Hindlimb muscle (tissue), 1 donor: Measurements from ENCODE around the gene CYP11A1. TPM values are rescaled to one million over a fixed set of nuclear protein-coding genes. Genes with fewer than 3 reads are reported as not detected.
A peak's percentile ranks its signal among the peaks of the same experiment; 100 is the strongest.

Experiments
- DNase-seq: peaks from one replicate; pipeline ENCODE4 v3.0.0-alpha.2; 2013
- polyA plus RNA-seq: library from polyadenylated mRNA; unstranded; fragments of 120-200 nt; gene quantifications from one replicate; pipeline ENCODE4 v1.2.1, GENCODE V29; 2013; ENCODE audit not compliant: insufficient read length

CYP11A1 gene
- polyA plus RNA-seq, 1 donor, result 1.4 TPM

DNA sequence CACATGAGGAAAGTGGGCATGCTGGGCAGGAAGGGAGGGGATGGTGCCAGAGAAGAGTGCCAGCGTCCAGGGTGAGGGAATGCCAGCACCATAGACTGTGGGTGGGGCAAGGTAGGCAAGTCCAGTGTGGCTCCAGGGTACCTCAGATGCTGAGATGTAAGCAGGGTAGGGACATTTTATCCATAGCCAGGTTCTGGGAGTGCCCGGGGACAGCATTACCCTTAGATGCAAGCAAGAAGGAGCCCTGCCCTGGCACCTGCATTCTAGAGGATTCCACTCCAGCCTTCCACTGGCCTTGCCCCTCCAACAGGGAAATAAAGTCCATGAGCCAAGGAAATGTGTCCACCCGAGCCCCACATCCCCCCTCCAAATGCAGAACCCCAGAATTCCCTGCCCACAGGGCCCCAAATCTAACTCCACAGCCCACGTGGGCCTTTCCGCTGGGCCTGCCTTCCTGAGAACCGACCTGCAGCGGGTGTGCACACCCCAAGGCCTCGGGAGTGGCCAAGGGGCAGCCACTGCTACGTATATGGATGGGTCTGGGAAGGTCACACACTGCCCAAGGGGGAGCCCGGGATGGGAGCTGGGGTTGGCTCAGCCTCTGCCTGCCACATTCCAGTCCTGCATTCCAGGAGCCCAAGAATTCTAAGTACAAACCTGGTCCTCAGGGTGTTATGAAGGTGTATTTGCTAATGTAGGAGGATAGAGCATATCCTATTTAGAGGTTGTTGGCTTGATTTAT lies 20.3 kb upstream of the CYP11A1 start:
- no peak for DNase-seq

DNA sequence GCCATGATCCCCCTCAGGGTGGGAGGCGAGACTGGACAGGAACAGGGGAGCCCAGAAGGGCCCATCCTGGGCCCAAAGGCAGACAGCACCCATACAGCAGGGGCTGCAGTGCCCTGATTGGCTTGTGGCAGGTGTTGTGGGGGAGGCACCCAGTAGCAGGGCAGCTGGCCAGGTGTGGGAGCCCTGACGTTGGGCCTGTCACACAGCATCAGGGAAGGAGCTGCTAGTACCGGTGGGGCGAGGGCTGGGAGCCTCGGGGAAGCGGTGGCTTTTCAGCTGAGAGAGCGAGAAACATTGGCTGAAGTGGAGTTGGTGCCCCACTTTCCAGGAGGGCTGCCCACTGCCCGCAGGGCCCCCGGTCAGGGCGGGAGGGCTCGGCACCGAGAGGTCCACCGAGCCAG lies 19.7 kb upstream of the CYP11A1 start:
- no peak for DNase-seq

DNA sequence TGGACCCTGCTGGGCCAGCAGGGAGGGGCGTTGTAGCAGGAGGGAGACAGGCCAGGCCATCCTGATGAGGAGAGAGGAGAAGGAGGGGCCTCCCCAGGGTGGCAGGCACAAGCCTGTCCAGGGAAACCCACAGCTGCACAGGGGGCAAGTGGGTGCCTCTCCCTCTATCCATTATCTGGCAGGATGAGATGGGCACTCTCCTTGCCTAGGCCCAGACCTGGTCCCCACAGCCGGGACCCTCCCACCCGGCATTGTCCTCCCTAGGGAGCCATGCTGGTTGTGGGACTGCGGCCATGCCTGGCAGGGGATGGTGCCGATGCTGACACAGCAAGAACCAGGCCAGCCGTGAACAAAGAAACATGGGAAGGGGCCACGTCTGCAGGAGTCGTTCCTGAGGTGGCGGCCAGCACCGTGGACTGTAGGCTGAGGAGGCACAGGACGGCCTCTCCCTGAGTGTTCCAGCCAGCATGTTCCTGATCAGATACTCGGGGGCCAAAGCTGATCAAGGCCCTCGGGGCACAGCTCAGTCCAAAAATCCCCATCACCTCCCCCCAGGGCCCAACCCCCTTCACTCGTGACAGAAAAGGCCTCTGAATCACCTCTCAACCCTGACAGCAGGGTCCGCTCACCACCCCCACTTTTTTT lies 19.2 kb upstream of the CYP11A1 start:
- DNase-seq, result no peak

DNA sequence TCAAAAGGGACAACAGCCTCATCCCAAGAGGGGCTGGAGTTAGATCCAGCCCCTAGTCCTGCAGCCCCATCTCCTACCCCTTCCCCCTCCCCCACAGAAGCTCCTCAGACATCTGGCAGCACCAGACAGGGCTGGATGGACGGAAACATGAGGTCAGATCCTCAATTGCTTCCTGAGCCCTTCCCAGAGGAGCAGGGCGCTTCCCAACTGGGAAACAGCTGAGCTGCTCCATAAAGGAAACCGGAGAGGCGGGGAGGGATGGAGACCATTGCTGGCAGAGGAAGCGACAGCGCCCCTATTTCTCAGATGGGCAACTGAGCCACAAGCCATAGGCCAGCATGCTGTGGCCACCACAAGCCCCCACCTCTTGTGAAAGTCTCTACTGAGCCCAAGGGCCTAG lies 18.3 kb upstream of the CYP11A1 start:
- no peak for DNase-seq

DNA sequence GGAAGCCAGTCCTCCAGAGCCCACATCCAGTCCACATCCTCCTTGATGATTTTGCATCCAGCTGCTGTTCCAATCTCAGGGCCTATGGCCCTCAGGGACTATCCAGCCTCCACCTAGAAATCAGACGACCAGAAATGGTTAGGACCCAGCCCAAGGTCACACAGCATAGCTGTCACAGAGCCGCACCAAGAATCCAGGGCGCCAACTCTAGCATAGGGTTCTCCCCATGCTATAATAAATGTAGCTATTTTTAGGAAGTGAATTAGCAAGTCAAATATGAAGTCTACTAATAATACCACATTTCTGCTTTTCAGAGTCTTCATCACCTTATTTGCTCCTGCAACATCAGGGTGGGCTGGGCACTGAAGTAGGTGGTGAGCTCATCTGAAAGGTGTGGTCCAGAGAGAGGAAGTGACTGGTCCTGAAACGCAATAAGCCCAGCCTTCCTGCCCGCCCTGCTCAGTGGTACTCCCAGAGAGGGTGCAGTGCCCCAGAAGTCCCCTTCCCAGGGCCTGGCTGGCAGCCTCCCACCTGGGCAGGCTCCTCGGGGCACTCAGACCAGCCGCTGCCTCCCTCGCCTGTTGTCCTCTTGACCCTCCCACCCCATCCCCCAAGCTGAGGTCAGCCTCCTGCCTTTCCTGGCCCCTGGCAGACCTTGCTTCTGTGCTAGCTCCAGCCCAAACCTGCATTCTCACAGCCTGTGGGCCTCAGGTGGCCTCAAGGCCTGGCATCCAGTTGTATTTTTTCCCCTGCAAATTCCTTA lies 17.6 kb upstream of the CYP11A1 start:
- no peak for DNase-seq

DNA sequence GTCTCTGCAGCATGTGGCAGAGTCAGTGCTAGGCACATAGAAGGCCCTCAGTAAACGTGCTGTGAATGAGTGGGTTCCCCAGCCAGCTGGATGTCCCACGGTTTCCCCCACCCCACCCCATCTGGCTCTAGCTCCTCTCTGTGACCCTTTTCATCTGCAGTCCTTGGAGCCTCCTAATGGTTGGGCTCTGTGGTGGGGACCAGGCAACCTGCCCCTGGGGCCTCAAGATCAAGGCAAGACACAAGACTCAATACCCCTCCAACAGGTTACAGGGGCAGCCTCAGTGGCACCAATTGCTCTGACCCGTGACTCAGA lies 17.1 kb upstream of the CYP11A1 start:
- no peak for DNase-seq

DNA sequence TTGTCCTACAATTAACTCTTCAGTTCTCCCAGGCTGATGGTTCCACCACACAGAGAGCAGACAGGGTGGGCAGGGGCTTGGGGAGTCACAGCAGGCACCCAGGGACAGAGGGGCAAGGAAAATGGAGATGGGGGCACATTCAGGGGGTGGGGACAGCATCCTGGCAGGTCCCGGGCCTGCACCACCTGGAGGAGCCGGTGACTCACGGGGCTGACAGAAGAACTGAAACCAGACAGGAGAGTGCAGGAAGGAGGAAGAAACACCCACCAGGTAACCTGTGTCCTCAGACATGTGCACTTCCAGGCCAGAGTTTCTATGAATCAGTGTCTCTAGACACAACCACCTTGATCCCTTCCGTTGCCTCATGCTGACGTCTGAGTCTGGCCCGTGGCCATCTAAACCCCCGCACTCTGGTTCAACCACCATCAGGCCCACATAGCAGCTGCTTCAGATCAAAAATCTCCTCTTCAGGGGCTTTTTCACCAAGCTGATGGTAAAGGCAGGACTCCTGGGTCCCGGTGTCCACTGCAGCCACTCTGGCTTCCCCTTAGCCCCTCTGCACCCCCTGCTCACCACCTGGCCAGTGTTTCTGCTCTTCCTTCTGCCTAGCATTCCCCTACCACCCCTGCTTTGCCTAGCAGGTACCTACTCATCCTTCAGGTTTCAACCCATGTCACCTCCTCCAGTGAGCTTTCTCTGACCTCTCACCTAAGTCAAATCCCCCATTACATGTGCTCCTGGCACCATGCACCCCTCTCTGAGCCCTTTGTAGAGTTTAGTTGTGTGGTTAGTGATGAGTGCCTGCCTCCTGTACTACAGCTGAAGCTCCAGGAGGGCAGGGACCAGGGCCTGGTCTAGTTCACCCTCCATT lies 16.5 kb upstream of the CYP11A1 start:
- no peak for DNase-seq

DNA sequence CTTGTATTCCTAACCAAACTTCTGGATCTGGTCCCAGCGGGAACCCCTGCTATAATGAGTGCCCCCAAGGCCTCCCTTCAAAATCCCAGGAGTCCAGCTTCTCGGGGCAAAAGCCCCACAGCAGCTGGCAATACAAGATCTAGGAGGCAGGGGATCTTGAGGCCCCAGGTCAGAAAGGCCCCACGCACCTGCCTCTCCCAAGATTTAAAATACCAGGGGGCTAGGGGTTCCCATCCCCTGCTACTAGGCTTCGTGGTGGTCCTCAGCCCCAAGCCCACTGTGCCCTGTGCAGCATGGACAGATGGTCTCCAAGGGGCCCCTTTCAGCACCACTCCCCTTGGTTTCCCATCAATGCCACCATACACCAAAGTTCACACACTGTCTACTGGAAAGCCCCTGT lies 15.8 kb upstream of the CYP11A1 start:
- DNase-seq, result no peak

DNA sequence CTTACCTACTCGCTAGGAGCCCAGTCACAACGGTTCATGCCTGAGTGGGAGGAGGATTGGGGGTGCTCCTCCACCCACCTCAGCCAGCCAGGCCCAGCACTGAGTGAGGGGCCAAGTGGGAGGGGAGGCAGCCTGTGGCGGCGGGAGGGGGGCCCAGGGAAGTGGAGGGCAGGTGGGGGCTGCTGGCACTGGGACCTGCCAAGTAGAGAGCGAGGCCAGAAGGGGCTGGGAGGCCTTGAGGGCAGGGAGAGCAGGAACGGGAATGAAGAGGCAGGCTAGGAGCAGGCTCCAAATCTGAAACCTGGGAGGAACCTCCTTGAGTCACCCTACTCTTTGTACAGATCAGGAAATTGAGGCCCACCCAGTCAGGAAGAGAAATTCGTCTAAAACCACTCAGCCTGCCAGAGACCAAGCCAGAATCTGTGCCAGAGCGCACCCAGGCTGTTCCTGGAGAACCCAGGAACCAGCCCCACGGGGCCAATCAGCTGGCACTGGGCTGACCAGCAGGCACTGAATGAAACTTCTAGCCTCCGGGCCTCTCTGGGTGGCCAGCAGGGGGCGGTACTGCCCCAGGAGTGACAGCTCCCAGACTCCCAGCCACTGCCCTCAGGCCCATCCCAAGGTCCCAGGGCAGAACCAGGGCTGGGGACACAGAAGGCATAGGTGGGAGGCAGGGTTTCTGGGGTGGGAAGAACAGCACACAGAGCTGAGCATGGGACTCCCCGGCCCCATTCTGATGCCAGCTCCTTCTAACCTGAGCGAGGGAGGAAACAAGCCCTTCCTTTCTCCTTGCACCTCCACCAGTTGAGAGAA lies 14.8 kb upstream of the CYP11A1 start:
- peak; percentile 79 for DNase-seq

DNA sequence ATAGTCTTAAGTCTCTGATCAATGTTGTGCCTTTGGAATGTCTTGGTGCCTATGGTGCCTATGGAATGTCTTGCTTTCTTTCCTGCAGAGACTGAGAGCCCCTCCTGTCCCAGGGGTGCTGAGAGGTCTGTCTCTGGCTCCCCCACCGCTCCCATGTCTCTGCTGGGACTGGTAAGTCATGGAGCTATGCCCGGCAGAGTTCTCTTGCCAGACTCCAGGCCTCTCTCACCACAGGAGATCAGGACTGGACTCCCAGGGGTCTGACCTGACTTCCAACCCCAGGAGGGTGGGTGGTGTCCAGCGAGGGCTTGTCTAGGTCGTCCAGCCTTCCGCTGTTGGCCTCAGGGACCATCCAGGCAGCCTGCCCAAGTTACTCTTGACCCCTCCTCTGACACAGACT lies 14.0 kb upstream of the CYP11A1 start:
- DNase-seq, result no peak

DNA sequence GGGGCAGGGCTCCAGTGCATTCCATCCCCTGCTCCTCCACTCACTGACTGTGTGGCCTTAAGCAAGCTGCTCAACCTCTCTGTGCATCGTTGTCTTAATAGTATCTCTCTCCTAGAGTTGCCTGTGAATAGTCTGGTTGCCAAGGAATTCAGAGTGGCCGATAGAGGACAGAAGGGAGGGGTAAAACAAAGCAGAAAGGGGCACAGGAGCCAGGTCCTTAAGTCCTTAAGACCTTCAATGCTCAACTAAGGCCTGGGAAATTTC lies 13.7 kb upstream of the CYP11A1 start:
- no peak for DNase-seq

DNA sequence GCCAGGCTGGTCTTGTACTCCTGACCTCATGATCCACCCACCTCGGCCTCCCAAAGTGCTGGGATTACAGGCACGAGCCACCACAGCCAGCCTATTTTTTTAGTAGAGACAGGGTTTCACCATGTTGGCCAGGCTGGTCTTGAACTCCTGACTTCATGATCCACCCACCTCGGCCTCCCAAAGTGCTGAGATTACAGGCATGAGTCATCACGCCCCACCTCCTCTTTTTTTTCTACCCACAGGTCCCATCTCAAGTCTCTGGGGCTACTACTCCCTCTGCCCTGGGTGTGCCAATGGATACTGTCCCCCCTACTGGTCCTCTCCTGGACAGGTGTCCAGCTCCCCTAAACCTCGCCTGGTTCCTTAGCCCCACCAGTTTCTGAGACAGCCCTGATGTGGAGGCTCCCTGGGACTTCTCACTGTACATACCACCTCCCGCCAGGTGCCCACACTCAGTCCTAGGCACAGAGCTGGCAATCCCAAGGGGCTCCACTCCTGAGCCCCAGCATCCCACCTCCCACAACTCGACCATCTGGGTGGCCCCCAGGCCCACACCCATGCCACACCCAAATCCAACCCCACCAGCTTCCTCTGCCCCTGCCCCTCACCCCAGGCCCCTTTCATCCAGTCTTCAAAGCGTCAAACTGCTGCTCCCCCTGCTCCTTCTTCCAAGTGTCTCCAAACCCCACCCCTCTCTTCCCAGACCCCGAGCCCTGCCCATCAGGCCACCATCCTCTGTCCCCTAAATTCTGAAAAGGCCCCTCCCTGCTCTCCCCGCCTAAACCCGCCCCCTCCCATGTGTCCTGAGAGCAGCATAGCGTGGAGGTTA lies 13.1 kb upstream of the CYP11A1 start:
- DNase-seq, result no peak

DNA sequence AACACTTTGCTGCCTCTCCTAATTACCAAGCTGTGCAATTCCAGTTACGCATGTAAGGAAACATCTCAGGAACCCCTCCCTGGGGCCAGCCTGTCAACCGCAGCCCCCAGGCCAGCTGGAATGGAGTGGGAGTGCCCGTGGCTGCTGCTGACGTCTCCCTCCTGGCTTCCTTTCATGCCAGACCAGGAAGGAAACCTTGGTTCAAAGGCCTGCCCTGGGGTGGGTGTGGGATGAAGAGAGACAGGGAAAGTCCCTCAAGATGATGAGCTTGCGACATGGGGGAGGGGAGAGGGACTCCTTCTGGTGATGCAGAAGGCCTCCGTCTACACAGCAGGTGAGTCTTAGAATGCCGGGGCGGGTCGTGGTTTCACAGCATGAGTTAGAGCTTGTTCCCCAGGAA lies 11.4 kb upstream of the CYP11A1 start:
- DNase-seq, result no peak

DNA sequence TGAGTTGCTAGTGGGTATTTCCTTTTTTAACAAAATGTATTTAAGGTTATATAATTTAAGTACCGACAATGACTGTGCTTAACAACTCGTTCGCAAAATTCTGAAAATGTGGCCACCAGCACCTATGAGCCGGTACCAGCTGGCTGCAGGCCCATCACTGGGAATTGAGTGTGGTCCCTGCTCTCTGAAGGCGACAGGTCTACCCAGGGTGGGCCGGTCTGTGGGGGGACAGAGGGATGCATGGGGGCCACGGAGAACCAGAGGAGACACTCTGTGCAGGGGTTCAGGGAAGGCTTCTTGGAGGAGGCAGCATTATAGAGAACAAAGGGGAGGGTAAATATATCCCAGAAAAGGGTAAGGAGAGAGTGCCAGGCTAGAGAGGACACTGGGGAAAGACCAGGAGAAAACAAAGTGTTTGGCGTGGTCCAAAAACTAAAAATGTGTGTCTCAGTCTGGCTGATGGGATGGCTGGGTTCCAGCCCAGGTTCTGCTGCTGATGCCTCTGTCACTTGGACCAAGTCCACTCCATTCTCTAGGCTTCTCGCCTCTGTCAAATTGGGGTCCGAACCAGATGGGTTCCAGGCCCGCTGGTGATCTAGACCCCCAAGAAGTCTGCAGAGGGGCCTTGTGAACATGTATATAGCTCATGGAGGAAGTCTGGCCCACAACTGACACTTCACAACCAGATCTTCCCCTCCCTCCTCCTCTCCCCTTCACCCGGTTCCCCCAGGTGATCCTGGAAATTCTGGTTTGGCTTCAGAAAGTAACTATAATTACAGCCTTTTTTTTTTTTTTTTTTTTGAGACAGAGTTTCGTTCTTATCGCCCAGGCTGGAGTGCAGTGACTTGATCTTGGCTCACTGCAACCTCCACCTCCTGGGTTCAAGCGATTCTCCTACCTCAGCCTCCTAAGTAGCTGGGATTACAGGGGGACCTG lies 10.7 kb upstream of the CYP11A1 start:
- no peak for DNase-seq

DNA sequence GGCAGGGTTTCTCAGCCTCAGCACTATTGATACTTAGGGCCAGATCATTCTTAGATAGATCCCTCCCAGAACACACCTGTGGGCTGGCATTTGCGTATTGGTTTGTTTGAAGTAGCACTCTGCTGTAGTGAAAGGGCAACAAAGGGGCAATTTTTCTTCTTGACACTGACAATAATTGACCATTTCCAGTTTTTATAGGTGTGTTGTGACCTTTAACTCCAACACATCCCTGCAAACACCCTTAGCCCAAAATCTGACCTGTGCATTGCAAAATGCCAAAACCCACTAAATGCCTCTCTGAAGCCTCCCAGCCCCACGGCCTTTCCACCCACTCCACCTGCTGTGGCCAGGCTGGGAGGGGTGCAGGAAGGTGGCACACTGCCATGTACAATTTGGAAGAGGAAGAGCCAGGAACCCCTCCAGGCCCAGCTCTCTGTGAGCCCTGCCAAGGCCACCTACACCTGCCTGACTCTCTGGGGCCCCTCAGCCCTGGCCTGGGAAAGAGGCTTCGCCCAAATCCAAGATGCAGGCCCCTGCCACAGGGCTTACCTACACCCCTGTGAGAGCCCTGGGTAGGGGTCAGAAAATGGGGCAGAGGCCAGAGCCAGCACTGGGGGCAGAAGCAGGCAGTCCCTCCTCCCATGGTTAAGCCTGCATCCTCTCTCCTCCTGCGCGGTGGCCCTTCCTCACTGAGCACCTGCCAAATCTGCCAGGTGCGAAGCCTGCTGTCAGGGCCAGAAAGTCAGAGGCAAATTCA lies 9.6 kb upstream of the CYP11A1 start:
- DNase-seq, result no peak

DNA sequence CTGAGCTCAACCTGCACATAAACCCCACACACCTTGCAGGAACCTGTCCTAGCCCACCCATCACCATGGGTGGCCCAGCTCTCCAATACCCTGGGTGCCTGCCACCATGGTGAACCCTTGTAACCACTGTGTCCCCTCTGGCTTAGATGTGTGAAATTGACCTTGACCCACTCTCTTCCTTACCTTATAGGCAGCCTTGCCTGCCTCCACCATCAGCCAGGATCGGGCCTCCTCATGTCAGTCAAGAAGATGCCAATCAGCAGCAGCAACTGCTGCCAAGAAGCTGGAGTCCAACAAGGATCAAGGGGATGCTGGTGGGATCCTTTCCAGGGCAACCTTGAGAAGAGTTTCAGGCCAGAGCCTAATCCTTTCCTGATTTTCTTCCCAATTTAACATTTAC lies 8.8 kb upstream of the CYP11A1 start:
- no peak for DNase-seq

DNA sequence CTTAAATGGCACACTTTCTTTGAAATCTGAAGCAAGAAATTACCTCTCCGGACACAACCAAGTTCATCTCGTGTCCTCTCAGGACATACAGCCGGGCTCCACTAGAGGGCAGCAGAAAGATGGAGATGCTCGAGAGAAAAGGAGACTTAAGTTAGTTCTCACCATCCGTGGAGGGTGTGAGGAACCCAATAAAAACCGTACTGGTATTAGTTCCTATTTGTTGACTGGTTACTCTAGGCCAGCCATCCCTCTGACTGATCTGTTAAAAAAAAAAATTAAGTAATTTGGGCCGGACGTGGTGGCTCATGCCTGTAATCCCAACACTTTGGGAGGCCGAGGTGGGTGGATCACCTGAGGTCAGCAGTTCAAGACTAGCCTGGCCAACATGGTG lies 7.9 kb upstream of the CYP11A1 start:
- DNase-seq, result peak; percentile 73

DNA sequence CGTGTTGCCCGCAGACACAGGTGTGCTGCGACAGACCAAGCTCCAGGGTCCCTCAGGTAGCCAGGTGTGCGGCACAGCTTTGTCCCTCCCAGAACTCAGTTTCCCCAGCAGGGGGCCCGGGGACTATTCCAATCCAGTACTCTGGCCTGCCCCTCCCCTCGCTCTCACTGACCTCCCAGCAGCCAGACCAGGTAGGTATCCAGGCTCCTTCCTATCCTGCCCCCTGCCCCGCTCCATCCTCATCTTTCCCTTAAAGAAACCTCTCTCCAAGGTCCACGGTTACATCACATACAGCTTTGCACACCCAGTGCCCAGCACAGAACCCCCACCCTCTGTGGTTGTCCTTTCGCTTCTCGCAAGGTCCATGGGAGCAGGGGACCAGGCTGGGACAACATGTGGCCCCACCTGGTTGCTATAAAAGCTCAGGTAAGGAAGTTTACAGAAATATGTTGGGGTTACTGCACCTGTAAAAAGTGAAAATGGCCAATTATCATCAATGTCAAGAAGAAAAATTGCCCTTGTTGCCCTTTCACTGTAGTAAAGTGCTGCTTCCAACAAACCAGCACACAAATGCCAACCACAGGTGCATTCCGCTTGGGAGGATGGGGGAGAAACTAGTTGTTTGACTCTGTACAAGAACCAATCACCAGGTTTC lies 7.3 kb upstream of the CYP11A1 start:
- no peak for DNase-seq
